Thyroid gland (tissue), 4 donors: ENCODE results near the gene PFDN1. TPM values are rescaled to one million over a fixed set of nuclear protein-coding genes. Genes with fewer than 3 reads are reported as not detected.
A peak's percentile ranks its signal among the peaks of the same experiment; 100 is the strongest.

ENCODE experiments used
- DNase-seq, 2 donors: peaks; one replicate each; pipeline ENCODE4 v3.0.0-alpha.2; 2019
- H3K27ac ChIP-seq, 3 donors: fragments of 200-600 bp; sonication (generic); 1 replicate in 2 of 3; 2 replicates in 1 of 3; pipeline ENCODE4 v1.5.1; 2016 to 2019; ENCODE audit warnings: mild to moderate bottlenecking in 1 of 3, moderate library complexity in 1 of 3
- H3K27me3 ChIP-seq: fragments of 200-600 bp; sonication (generic); one replicate; pipeline ENCODE4 v1.5.1; 2019
- H3K36me3 ChIP-seq, 2 donors: fragments of 200-600 bp; sonication (generic); one replicate each; pipeline ENCODE4 v1.5.1; 2016 to 2019
- H3K4me1 ChIP-seq, 2 donors: fragments of 200-600 bp; sonication (generic); one replicate each; pipeline ENCODE4 v1.5.1; 2017 to 2019
- H3K4me3 ChIP-seq, 3 donors: fragments of 200-600 bp; sonication (generic); replicated peaks in 1 of 3; 1 replicate in 2 of 3; 2 replicates in 1 of 3; pipeline ENCODE4 v1.5.1; 2016; ENCODE audit warnings: mild to moderate bottlenecking in 1 of 3
- H3K9me3 ChIP-seq: fragments of 200-600 bp; sonication (generic); one replicate; pipeline ENCODE4 v1.5.1; 2017
- POLR2A ChIP-seq, 2 donors: fragments of 450-650 bp; IDR thresholded peaks; one replicate each; pipeline ENCODE4 v1.6.1; 2017; ENCODE audit warnings: antibody characterized with exemption in 2 of 2, mild to moderate bottlenecking in 2 of 2, moderate library complexity in 1 of 2
- WGBS, 2 donors: methylation state at CpG; one replicate each; pipeline ENCODE4 v1.1.5; 2017; 5-methylcytosine and 5-hydroxymethylcytosine counted together
- intact Hi-C: fragments of 100-400 bp; cut with DNase I; formaldehyde crosslinking; loops from one replicate; pipeline ENCODE4 v1.15.1; 2023
- total RNA-seq, 4 donors: library from RNA; depleted of rRNA; stranded (reverse); fragments of >200 nt; gene quantifications; one replicate each; pipeline ENCODE4 v1.2.3, GENCODE V29; 2016
- TF ChIP-seq, protein P1 (sequence below), 6 experiments: fragments of 200-600 bp in 3 of 6; fragments of 450-650 bp in 3 of 6; sonication (generic) in 3 of 6; IDR thresholded peaks; one replicate each; pipeline ENCODE4 v1.5.1; 2016 to 2019; ENCODE audit warnings: antibody characterized with exemption in 6 of 6, mild to moderate bottlenecking in 2 of 6, inconsistent platforms in 1 of 6, moderate library complexity in 1 of 6

Gene PFDN1
- 100 to 1,000 TPM in 1 of 4 donors, 10 to 100 TPM in 3; 58.2 to 106 (median 87.8) TPM for total RNA-seq

- peak within 1 kb of the TSS; percentile 16 to 66 (median 60) for H3K4me3 ChIP-seq
- no peaks in the 10 kb centered on the region for H3K36me3 ChIP-seq
- WGBS, 2 donors: 1% methylated on average over 27 to 28 of the region's 30 CpGs
- H3K4me1 ChIP-seq: peaks cover 18 to 29% of the 10 kb centered on the region in 2 donors
- TF ChIP-seq, protein P1, sequence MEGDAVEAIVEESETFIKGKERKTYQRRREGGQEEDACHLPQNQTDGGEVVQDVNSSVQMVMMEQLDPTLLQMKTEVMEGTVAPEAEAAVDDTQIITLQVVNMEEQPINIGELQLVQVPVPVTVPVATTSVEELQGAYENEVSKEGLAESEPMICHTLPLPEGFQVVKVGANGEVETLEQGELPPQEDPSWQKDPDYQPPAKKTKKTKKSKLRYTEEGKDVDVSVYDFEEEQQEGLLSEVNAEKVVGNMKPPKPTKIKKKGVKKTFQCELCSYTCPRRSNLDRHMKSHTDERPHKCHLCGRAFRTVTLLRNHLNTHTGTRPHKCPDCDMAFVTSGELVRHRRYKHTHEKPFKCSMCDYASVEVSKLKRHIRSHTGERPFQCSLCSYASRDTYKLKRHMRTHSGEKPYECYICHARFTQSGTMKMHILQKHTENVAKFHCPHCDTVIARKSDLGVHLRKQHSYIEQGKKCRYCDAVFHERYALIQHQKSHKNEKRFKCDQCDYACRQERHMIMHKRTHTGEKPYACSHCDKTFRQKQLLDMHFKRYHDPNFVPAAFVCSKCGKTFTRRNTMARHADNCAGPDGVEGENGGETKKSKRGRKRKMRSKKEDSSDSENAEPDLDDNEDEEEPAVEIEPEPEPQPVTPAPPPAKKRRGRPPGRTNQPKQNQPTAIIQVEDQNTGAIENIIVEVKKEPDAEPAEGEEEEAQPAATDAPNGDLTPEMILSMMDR (IDR thresholded peaks at IDR 0.05): no peak
- peak in 1 of 2 donors; percentile 60 for TF ChIP-seq POLR2A (IDR thresholded peaks at IDR 0.05)
- no peaks in the 10 kb centered on the region for H3K9me3 ChIP-seq
- intact Hi-C loops: no loop called here
- no peaks in the 10 kb centered on the region for H3K27me3 ChIP-seq
- peak; percentile 93 to 96 for DNase-seq
- peak within 1 kb of the TSS; percentile 3 to 78 (median 70) for H3K27ac ChIP-seq
Observed at GRCh38 chr5:140302786-140303639, at the start of gene PFDN1. TSS of gene PFDN1 (minus strand) at chr5:140303101. CDS start at chr5:140303073, 28 bp downstream.

DNA sequence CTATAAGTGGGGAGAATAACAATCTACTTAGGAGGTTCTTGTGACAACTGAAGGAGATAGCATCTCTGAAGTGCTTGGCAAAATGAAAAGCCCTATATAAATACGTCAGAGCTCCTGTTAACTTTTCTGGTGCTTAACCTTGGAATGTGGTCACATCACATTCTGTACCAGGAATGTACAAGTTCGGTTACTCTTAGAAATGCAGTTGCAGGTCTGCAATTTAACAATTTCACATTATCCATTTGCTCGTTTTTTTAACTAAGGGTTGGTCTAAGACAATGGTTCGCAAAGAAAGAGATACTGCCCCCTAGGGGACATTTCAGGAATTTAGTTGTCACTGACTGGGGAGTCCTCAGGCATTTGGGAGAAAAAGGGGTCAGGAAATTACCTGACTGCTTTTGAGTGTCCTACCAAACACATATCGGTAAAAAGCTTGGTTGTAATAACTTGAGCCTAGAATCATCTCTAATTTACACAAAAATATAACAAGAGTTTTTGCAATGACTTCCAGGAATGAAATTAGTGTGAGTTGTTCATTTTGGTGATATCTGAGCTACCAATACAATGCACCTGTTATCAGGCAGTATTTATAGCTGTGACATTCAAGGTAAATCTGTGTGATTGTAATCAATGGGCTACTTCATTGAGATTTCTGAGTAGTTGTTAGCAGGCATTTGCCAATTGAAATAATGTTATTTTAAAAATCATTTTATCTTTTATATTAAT is 48.9 kb upstream of the PFDN1 start:
- H3K9me3 ChIP-seq: no peaks in the 10 kb centered on the region
- intact Hi-C loops: loop anchor here (10.0 kb wide), 2 partner anchors 187 to 277 kb away; no protein-coding TSS in a partner anchor
- H3K27ac ChIP-seq: peak overlapping the region in 1 of 3 donors; percentile 11
- peak; percentile 27 to 44 for DNase-seq
- no peaks in the 10 kb centered on the region for H3K36me3 ChIP-seq
- peaks cover 11 to 16% of the 10 kb centered on the region in 2 donors for H3K4me1 ChIP-seq
- H3K4me3 ChIP-seq: no peak overlapping the region
- no peaks in the 10 kb centered on the region for H3K27me3 ChIP-seq
- 3 to 4% methylated on average over 5 of the region's 5 CpGs for WGBS, 2 donors
- TF ChIP-seq, protein P1 (IDR thresholded peaks at IDR 0.05): peak; percentile 81 to 94 (median 88)
- peak in 1 of 2 donors; percentile 9 for TF ChIP-seq POLR2A (IDR thresholded peaks at IDR 0.05)

DNA sequence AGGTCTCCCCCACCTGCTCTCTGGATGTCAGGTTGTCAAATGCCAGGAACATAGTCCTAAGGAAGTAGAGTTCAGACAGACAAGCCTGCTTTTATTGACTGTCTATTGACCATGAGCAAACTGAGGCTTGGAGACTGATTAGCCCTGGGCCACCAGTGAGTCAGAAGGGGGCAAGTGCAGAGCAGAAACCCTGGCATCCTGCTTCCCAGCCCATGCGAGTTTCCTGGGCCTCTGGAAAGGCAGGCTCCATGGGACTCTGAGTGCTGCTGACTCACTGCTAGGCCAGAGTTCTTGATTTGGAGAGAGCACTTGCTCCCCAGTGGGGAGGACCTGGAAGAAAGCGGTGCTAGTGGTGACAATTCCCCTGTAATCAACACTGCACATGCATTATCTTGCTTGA is 46.3 kb upstream of the PFDN1 start:
- DNase-seq: no peak
- H3K9me3 ChIP-seq: no peaks in the 10 kb centered on the region
- WGBS, 2 donors: 91 to 100% methylated on average over 1 of the region's 2 CpGs
- H3K4me3 ChIP-seq: no peak overlapping the region
- H3K4me1 ChIP-seq: peaks cover 27% of the 10 kb centered on the region in 2 donors
- TF ChIP-seq, protein P1 (IDR thresholded peaks at IDR 0.05): no peak
- TF ChIP-seq POLR2A (IDR thresholded peaks at IDR 0.05): no peak
- no peaks in the 10 kb centered on the region for H3K27me3 ChIP-seq
- H3K36me3 ChIP-seq: no peaks in the 10 kb centered on the region
- H3K27ac ChIP-seq: no peak overlapping the region
- intact Hi-C loops: loop anchor here (5.0 kb wide), 1 partner anchor 107 kb away; no protein-coding TSS in a partner anchor

- Histone ChIP-seq H3K4me3 (no peak overlapping the region), H3K27me3 (no peaks in the 10 kb centered on the region), H3K36me3 (no peaks in the 10 kb centered on the region), H3K4me1 (peaks cover 31 to 36% of the 10 kb centered on the region in 2 donors), H3K9me3 (no peaks in the 10 kb centered on the region), H3K27ac (peak overlapping the region in 2 of 3 donors; percentile 82 to 84)
- no peak for TF ChIP-seq POLR2A (IDR thresholded peaks at IDR 0.05)
- TF ChIP-seq, protein P1 (IDR thresholded peaks at IDR 0.05): no peak
- no peak for DNase-seq
- WGBS, 2 donors: 78 to 88% methylated on average over 4 of the region's 4 CpGs
- intact Hi-C loops: loop anchor here (5.0 kb wide), 1 partner anchor 106 kb away; no protein-coding TSS in a partner anchor
Observed at GRCh38 chr5:140348104-140348503, 45.2 kb upstream of the PFDN1 start.
